ENCODE data around the gene GJA9.

DNA sequence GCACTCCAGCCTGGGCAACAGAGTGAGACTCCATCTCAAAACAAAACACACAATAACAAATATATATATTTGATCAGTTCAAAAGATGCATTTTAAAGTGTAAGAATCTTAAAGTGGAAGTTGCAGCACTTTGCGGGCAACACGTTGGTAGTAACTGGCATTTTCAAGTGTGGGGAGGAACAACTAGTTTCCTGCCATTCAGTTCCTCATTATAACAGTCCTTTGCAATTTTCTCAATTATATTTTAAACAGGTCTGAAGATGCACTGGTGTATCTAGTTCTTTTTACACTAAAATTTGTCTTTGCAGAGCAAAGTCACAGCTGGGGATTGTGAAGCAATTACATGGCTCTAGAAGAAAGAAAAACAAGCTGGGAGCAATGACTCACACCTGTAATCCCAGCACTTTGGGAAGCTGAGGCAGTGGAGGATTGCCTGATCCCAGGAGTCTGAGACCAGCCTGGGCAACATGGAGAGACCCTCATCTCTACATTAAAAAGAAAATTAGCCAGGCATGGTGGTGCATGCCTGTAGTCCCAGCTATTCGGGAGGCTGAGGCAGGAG lies 47.1 kb downstream of the GJA9 start:
- TF ChIP-seq EZH2 (IDR thresholded peaks at IDR 0.05; ENCODE audit: borderline replicate concordance, low read depth, low read length, poor library complexity, severe bottlenecking) (no peak), CTCF (conservative IDR thresholded peaks at IDR 0.05; ENCODE audit: low read depth, low read length) (no peak)
